ENCODE results near the gene ZNF185.

GRCh38 chrX:152942077-152942442, 44.2 kb downstream of the ZNF185 start:
- no peak for TF ChIP-seq EZH2 (IDR thresholded peaks at IDR 0.05)
- no peak for TF ChIP-seq EZH2phosphoT487 (IDR thresholded peaks at IDR 0.05)
